Measurements from ENCODE around the gene MINDY4B.

MINDY4B gene

GRCh38 chr3:150905339-150905738 lies at the start of gene MINDY4B:
TSS of gene MINDY4B (minus strand) at chr3:150905439. CDS start at chr3:150905439, 0 bp downstream.
- DNase-seq, result no peak

GRCh38 chr3:150951923-150952322 lies 46.7 kb upstream of the MINDY4B start:
- no peak for DNase-seq

GRCh38 chr3:150945226-150946032 lies 40.2 kb upstream of the MINDY4B start:
- no peak for DNase-seq

GRCh38 chr3:150942221-150942620 lies 37.0 kb upstream of the MINDY4B start:
- no peak for DNase-seq

- no peak for DNase-seq
These were observed 31.5 kb upstream of the MINDY4B start for GRCh38 chr3:150936693-150937092.

- no peak for DNase-seq
These were observed 28.3 kb upstream of the MINDY4B start for GRCh38 chr3:150933473-150933995.

- DNase-seq, result no peak
These were observed 26.5 kb upstream of the MINDY4B start for GRCh38 chr3:150931745-150932144.

GRCh38 chr3:150930839-150931238 lies 25.6 kb upstream of the MINDY4B start:
- DNase-seq, result no peak

GRCh38 chr3:150928234-150928633 lies 23.0 kb upstream of the MINDY4B start:
- DNase-seq, result no peak

- DNase-seq, result no peak
These were observed 21.1 kb upstream of the MINDY4B start for GRCh38 chr3:150926328-150926727.

- peak; percentile 52 for DNase-seq
These were observed 20.5 kb upstream of the MINDY4B start for GRCh38 chr3:150925751-150926201.

- DNase-seq, result no peak
These were observed 17.4 kb upstream of the MINDY4B start for GRCh38 chr3:150922611-150923010.

GRCh38 chr3:150921209-150921608 lies 16.0 kb upstream of the MINDY4B start:
- no peak for DNase-seq

GRCh38 chr3:150920236-150920635 lies 15.0 kb upstream of the MINDY4B start:
- no peak for DNase-seq

- DNase-seq, result no peak
These were observed 12.7 kb upstream of the MINDY4B start for GRCh38 chr3:150917951-150918350.

GRCh38 chr3:150913133-150913922 lies 8.1 kb upstream of the MINDY4B start:
- no peak for DNase-seq

- DNase-seq, result no peak
These were observed 7.3 kb upstream of the MINDY4B start for GRCh38 chr3:150912501-150912900.

GRCh38 chr3:150911771-150912170 lies 6.5 kb upstream of the MINDY4B start:
- DNase-seq, result no peak

GRCh38 chr3:150906461-150906860 lies 1.2 kb upstream of the MINDY4B start:
- no peak for DNase-seq

GRCh38 chr3:150905746-150906145 lies 507 bp upstream of the MINDY4B start:
- no peak for DNase-seq

GRCh38 chr3:150902988-150903387 lies 2.3 kb downstream of the MINDY4B start:
- no peak for DNase-seq

- DNase-seq, result no peak
These were observed 3.4 kb downstream of the MINDY4B start for GRCh38 chr3:150901793-150902192.

GRCh38 chr3:150899141-150899540 lies 6.1 kb downstream of the MINDY4B start:
- DNase-seq, result no peak

Measured in CD4-positive, alpha-beta T cell treated with Interleukin-6 for 4 hours (primary cell).